ENCODE measurements around the gene RAB1A. TPM values are rescaled to one million over a fixed set of nuclear protein-coding genes. Genes with fewer than 3 reads are reported as not detected.

Gene RAB1A
- total RNA-seq, 4 donors from 2014 or later, result 78.5 to 153 (median 103) TPM

GRCh38 chr2:65071499-65072180 lies 58.3 kb downstream of the RAB1A start:
- Histone ChIP-seq H3K9me3 (no peaks in the 10 kb centered on the region), H3K4me3 (no peak overlapping the region), H3K27me3 (no peaks in the 10 kb centered on the region), H3K27ac (peak overlapping the region; percentile 43 to 77), H3K36me3 (no peaks in the 10 kb centered on the region), H3K4me1 (peaks cover 11 to 19% of the 10 kb centered on the region in 2 donors)
- TF ChIP-seq CTCF (IDR thresholded peaks at IDR 0.05) (no peak), POLR2A (IDR thresholded peaks at IDR 0.05) (no peak)
- DNase-seq, result peak in 1 of 2 donors; percentile 26
- intact Hi-C loops (cut with DNase I; ENCODE audit: low total_unique reads), result no loop called here

DNA sequence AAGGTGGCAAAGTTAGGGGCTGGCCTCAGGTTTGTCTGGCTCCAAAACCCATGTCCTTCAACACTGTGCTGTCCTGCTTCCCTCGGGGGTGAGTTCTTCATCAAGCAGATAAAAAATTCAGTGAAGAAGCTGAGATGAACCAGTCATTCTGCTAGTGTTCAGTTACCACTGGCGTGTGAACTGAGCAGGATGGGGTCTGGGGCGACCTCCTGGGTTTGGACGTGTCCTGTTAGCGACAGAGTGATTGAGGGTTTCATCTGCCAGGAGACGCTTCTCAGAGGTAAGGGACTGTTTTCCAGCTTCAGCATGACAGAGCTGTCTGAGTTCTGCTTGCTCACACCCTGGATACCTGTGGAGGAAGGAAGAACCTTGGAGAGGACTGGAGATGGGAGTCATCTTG lies 59.0 kb downstream of the RAB1A start:
- Histone ChIP-seq H3K27me3 (no peaks in the 10 kb centered on the region), H3K4me3 (no peak overlapping the region), H3K9me3 (no peaks in the 10 kb centered on the region), H3K4me1 (peaks cover 4 to 15% of the 10 kb centered on the region in 2 donors), H3K36me3 (no peaks in the 10 kb centered on the region), H3K27ac (peak overlapping the region; percentile 43 to 77)
- TF ChIP-seq CTCF (IDR thresholded peaks at IDR 0.05) (no peak), POLR2A (IDR thresholded peaks at IDR 0.05) (no peak)
- intact Hi-C loops (cut with DNase I; ENCODE audit: low total_unique reads), result no loop called here
- no peak for DNase-seq

GRCh38 chr2:65070172-65070830 lies 59.6 kb downstream of the RAB1A start:
- TF ChIP-seq CTCF (IDR thresholded peaks at IDR 0.05), result peak in 2 of 4 experiments; percentile 9 to 17
- no peak for TF ChIP-seq POLR2A (IDR thresholded peaks at IDR 0.05)
- intact Hi-C loops (cut with DNase I; ENCODE audit: low total_unique reads), result no loop called here
- H3K9me3 ChIP-seq, result no peaks in the 10 kb centered on the region
- peaks cover 0 to 9% of the 10 kb centered on the region in 2 donors for H3K4me1 ChIP-seq
- no peaks in the 10 kb centered on the region for H3K36me3 ChIP-seq
- no peak for DNase-seq
- H3K27ac ChIP-seq, result peak overlapping the region; percentile 43 to 77
- H3K4me3 ChIP-seq, result no peak overlapping the region
- no peaks in the 10 kb centered on the region for H3K27me3 ChIP-seq

DNA sequence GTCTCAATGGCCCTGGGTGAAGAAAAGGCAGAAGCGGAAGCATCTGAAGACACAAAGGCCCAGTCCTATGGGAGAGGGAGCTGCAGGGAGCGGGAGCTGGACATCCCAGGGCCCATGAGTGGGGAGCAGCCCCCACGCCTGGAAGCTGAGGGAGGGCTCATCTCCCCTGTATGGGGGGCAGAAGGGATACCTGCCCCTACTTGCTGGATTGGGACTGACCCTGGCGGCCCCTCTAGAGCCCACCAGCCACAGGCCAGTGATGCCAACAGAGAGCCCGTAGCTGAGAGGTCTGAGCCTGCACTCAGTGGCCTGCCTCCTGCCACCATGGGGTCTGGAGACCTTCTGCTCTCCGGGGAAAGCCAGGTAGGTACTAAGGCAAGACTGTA lies 60.5 kb downstream of the RAB1A start:
- TF ChIP-seq POLR2A (IDR thresholded peaks at IDR 0.05) (no peak), CTCF (IDR thresholded peaks at IDR 0.05) (no peak)
- Histone ChIP-seq H3K36me3 (no peaks in the 10 kb centered on the region), H3K4me3 (no peak overlapping the region), H3K27ac (peak overlapping the region; percentile 43 to 77), H3K27me3 (no peaks in the 10 kb centered on the region), H3K9me3 (no peaks in the 10 kb centered on the region), H3K4me1 (peaks cover 0 to 9% of the 10 kb centered on the region in 2 donors)
- no peak for DNase-seq
- intact Hi-C loops (cut with DNase I; ENCODE audit: low total_unique reads), result no loop called here

DNA sequence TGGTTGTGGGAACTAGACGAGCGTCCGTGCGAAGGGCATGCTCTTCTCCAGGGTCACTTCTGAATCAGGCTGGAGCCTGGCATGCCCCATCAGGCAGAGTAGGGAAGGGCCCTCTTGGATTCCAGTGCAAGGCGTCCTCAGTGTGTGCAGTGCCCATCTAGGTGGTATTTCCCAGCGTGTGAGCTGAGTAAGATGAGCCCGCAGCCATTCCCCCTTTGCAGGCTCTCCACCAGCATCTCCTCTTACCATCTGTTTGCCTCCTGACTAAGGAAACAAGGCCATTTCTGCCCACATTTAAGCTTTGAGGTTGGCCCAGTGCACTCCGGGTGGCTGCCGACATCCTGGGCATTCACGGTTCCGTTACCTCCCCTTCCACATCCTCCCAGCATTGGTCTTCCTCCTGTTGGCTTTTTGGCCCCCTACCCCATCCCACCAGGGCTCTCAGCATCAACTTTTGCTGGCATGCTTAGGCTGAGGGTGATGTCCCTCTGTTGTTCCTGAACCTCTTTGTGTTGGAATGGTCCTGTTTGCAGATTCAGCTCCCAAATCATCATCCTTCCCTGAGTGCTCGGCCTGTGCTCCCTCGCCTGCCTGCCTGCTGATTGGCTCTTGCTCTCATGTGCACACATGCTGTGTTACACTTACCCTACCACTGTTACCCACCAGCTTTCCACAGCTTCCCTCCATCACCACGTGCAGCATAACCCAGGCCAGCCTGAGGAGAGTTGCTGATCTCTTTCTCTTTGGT lies 61.9 kb downstream of the RAB1A start:
- no peaks in the 10 kb centered on the region for H3K36me3 ChIP-seq
- no peaks in the 10 kb centered on the region for H3K27me3 ChIP-seq
- H3K4me1 ChIP-seq, result peaks cover 0 to 9% of the 10 kb centered on the region in 2 donors
- H3K4me3 ChIP-seq, result no peak overlapping the region
- DNase-seq, result no peak
- H3K9me3 ChIP-seq, result no peaks in the 10 kb centered on the region
- intact Hi-C loops (cut with DNase I; ENCODE audit: low total_unique reads), result no loop called here
- TF ChIP-seq CTCF (IDR thresholded peaks at IDR 0.05), result no peak
- peak overlapping the region; percentile 43 to 77 for H3K27ac ChIP-seq

Data from uterus (tissue), 4 donors.